Glomerular visceral epithelial cell (primary cell): Measurements from ENCODE around the gene ATG14.
"Not testable (repeated sequence)": the region's sequence is repeated elsewhere in the genome, so short reads cannot be mapped to it uniquely, and the experiment has no call there.

Experiments
- DNase-seq: peaks from one replicate; pipeline ENCODE4 v3.0.0-alpha.2; 2016; ENCODE audit errors: extremely low spot score

The ATG14 gene

GRCh38 chr14:55386037-55386808 lies 25.4 kb downstream of the ATG14 start:
- DNase-seq: no peak

DNA sequence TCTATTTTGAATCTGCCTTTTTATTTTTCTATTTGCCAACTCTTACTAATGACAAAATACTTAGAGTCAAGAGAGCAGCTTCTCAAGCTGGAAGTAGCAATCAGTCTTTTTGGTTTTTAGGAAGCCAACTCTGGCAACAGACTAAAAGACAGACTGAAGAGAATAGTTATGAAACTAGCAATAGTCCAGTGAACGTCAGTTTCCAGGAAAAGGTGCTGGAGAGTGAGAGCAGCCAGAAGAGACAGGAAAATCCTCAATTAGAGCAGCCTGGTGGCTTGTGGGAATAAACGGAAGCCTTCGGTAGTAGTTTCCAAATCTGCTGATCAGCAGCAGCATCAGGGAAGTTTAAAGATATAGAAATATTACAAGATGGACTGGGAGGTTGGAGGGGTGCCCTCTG lies 27.1 kb downstream of the ATG14 start:
- no peak for DNase-seq

DNA sequence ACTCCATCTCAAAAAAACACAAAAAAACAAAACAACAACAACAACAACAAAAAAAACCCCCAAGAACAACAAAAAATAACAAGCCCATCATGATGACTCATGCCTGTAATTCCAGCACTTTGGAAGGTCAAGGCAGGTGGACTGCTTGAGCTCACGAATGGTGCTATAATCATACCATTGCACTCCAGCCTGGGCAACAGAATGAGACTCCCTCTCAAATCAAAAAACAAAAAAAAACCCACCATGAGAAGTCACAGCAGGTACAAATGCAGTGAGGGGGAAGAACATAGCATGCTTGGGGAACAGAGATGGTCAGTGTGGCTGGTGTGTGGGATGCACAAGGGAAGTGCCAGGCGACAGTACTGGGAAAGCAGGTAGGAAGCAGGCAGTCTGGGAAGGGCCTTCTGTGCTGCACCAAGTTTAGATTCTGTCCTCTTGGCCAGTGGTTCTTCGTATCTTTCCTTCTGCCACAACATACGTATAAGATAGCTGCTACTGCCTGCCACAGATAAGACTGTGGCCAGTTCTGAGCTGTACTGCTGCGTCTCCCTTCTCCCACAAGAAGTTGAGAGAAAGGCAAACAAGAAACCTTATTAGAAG lies 28.0 kb downstream of the ATG14 start:
- DNase-seq: no peak

DNA sequence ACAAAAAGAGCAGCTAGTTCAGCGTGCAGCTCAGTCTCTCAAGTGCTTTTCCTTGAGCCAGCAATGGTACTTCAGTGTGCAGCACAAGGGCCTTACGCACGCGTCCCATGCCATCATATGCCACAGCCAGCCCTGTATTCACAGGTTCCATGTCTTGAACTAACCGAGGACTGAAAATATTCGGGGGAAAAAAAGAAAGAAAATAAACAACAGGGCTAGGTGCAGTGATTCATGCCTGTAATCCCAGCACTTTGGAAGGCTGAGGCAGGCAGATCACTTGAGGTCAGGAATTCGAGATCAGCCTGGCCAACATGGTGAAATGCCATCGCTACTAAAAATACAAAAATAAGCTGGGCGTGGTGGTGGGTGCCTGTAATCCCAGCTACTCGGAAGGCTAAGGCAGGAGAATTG lies 28.6 kb downstream of the ATG14 start:
- DNase-seq: not testable (repeated sequence)

GRCh38 chr14:55382483-55382882 lies 29.1 kb downstream of the ATG14 start:
- DNase-seq: no peak

GRCh38 chr14:55381561-55381960 lies 30.1 kb downstream of the ATG14 start:
- DNase-seq: no peak

- no peak for DNase-seq
These were observed 30.6 kb downstream of the ATG14 start for GRCh38 chr14:55381040-55381439.

DNA sequence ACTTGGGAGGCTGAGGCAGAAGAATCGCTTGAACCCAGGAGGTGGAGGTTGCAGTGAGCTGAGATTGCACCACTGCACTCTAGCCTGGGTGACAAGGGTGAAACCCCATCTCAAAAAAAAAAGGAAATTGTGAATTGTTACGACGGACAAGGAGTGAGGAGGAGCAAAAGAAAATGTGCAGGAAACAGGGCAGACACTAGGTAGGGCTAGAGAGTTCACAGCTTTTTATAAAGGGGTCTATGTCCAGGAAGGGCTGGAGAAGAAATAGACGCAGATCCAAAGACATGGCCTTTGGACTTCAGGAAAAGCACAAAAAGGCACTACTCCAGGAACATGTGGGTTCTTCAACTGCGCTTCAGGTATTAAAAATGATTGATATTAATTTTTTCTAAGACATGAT lies 34.4 kb downstream of the ATG14 start:
- no peak for DNase-seq

DNA sequence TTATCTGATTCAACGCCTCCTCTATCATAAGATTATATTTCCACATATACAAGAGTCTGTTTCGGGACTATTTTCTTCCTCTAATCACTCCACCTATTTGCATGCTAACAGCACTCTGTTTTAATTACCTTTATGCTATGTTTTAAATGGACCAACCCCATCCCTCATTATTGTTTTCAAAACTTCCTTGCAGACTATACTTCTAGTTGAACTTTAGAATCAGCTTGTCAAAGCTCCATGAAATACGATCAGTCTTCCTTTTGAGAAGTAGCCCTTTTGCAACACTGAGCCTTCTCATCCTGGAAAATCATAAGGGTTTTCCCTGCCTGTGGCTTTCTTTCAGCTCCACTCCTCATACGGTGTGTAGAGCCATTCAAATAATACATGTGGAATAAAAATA lies 36.9 kb downstream of the ATG14 start:
- no peak for DNase-seq

- peak; percentile 37 for DNase-seq
These were observed 37.6 kb downstream of the ATG14 start for GRCh38 chr14:55373784-55374705.

DNA sequence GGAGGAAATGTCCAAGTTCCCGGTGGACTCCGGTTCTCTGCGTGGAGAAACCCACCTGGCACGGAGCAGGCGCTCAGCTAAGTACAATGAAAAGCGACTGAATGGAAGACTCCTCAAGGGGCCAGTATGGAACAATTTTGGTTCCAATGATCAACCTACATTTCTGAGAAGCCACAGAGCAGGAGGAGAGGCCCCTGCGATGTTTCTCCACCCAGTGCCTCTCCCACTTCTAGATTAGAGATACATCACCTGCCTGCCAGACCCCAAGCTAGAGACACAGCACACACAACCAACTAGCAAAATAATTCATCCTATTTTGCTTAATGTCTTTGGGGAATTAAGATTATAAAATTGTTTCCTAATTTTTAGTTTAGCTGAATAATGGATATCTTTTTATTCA lies 38.8 kb downstream of the ATG14 start:
- DNase-seq: no peak

- DNase-seq: no peak
These were observed 39.2 kb downstream of the ATG14 start for GRCh38 chr14:55372423-55372822.

DNA sequence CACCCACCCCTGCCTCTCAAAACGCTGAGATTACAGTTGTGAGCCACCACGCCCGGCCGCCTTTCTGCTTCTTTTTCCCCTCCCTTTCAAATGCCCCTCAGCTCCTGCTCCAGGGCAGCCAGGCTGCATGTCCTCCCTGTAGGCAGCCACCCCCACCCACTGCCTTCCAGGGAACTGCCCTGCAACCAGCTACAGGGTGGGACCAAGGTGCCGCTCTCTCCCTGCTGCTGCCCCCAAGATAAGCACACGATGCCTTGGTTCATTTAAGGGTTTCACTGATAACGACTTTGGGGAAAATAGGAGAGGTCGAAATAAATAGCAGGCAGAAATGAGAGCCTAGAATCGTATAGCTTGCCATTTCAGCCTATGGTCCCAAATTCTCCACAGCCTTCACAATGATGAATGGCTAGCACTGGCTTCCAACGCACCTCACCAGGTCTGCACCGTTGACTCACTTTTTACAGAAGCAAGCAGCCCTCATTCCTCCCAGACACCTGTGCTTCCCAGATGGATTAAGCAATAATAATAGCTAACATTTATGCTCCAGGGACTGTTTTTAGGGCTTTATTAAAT lies 40.7 kb downstream of the ATG14 start:
- no peak for DNase-seq

DNA sequence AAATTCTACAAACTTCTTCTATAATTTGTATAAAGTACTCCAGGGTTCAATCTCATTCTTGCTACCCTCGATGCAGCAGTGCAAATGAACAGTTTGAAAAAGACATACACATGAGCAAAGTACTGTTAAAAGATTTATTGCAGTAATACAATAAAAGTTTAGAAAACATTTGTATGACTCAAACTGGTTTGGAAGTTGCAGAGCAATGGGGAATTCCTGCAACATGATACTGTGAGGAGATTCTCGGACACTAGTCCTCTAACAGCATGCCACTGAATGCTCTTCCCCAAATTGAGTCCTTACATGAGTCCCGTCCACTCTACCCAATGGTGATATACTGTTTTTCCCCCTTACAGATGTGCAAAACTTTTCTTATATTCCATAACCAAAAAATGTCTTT lies 45.4 kb downstream of the ATG14 start:
- DNase-seq: no peak

DNA sequence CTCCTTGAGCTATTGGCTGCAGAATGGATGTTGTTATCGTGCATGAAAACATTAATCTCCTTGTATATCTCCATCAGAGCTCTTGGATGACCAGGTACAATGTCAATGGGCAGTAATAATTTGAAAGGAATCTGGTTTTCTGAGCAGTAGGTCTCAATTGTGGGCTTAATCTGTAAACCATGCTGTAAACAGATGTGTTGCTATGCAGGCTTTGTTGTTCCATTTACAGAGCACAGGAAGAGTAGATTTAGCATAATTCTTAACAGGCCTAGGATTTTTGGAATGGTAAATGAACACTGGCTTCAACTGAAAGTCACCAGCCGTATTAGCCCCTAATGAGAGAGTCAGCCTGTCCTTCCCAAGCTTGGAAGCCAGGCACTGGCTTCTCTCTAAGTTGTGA lies 50.4 kb downstream of the ATG14 start:
- no peak for DNase-seq

GRCh38 chr14:55359307-55359706 lies 52.3 kb downstream of the ATG14 start:
- DNase-seq: no peak

DNA sequence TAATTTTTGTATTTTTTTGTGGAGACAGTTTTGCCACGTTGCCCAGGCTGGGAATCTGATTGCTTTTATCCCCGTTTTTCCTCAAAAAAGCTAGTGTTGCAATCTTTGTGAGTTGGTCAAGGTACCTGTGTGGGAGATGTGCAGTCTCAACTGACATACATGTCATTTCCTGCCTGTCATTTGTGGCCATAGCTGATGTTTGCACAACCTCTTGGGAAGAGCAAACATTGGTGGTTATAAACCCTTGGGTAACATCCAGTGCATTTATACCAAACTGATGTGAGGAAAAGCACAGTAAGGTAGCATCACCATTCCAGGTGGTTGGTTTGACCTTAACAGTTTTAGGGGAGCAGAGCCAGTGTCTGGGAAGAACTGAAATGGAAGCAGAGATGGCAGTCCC lies 54.7 kb downstream of the ATG14 start:
- no peak for DNase-seq

- DNase-seq: no peak
These were observed 55.7 kb downstream of the ATG14 start for GRCh38 chr14:55355922-55356321.

DNA sequence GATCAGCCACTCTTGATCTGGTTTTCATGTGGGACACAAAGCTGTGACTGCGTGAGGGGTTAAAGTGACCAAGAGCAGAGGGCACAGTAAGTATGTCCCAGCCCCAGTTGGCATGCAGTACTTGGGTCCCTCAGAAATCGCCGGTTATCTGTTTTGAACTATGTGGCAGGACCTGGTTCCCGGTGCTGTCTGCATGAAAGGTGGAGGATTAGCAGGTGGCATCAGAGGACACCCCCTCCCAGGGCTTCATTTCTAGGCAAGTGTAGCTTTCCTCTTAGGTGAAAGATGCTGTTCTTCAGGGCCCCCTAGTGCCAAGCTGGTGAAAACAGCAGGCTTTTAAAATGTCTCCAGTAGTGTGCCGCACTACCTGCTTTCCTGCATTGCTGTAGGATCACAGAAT lies 57.1 kb downstream of the ATG14 start:
- DNase-seq: peak; percentile 56

GRCh38 chr14:55353686-55354467 lies 57.8 kb downstream of the ATG14 start:
- no peak for DNase-seq

DNA sequence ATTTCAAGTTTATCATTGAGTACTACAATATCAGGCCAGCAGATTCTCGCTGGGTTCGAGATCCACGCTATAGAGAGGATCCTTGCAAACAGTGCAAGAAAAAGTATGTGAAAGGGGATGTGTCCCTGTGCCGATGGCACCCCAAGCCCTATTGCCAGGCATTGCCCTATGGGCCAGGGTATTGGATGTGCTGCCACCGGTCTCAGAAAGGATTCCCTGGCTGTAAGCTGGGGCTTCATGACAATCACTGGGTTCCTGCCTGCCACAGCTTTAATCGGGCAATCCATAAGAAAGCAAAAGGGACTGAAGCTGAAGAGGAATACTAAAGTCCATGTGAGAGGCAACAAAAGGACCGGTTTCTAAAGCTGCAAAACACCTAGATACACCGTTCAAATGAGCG lies 59.4 kb downstream of the ATG14 start:
- DNase-seq: no peak
